Naive thymus-derived CD8-positive, alpha-beta T cell (primary cell): Measurements from ENCODE around the gene CYBA. TPM values are rescaled to one million over a fixed set of nuclear protein-coding genes. Genes with fewer than 3 reads are reported as not detected.

ENCODE experiments used
- ATAC-seq, 2 donors: fragments of 150-1000 bp; cut with Tn5 transposase in 1 of 2; sonication (Bioruptor Pico), chemical (Tn5 transposase) in 1 of 2; 1 replicate in 1 of 2; 2 replicates in 1 of 2; pipeline ENCODE4 v1.10.0; 2021; ENCODE audit warnings: mild to moderate bottlenecking in 2 of 2, moderate library complexity in 2 of 2
- POLR2A ChIA-PET: fragments of 350-600 bp; sonication (Branson Sonifier 250); formaldehyde crosslinking; loops from one replicate; lab custom pipeline; 2021; ENCODE audit warnings: antibody characterized with exemption; lab: Charles Lee
- DNase-seq, 10 donors: peaks; one replicate each; pipeline versions ENCODE4 v3.0.0 to v3.0.0-alpha.2; 2020 to 2022
- H3K27ac Mint-ChIP-seq, 10 donors: one replicate each; pipeline ENCODE4 v1.8.0; 2020 to 2022; ENCODE audit warnings: mild to moderate bottlenecking in 10 of 10, mixed read lengths in 10 of 10, moderate library complexity in 4 of 10, inconsistent platforms in 1 of 10
- H3K27me3 Mint-ChIP-seq, 5 donors: one replicate each; pipeline ENCODE4 v1.8.0; 2021 to 2022; ENCODE audit warnings: mixed read lengths in 5 of 5
- H3K36me3 Mint-ChIP-seq, 3 donors: one replicate each; pipeline ENCODE4 v1.8.0; 2020 to 2022; ENCODE audit warnings: mixed read lengths in 3 of 3, mild to moderate bottlenecking in 2 of 3, inconsistent platforms in 1 of 3
- H3K4me1 Mint-ChIP-seq, 4 donors: one replicate each; pipeline ENCODE4 v1.8.0; 2021 to 2022; ENCODE audit warnings: mixed read lengths in 4 of 4
- H3K4me3 Mint-ChIP-seq, 10 donors: one replicate each; pipeline ENCODE4 v1.8.0; 2020 to 2022; ENCODE audit warnings: mild to moderate bottlenecking in 10 of 10, mixed read lengths in 10 of 10, moderate library complexity in 6 of 10, inconsistent platforms in 1 of 10
- H3K9me3 Mint-ChIP-seq, 9 donors: one replicate each; pipeline ENCODE4 v1.8.0; 2020 to 2022; ENCODE audit warnings: mixed read lengths in 9 of 9, mild to moderate bottlenecking in 3 of 9, inconsistent platforms in 1 of 9, moderate library complexity in 1 of 9
- polyA plus RNA-seq, 3 donors: library from polyadenylated mRNA; unstranded; fragments of 300-500 nt; fragmentation: Illumina TruSeq; gene quantifications; one replicate each; pipeline ENCODE4 v1.2.3, GENCODE V29; 2021
- total RNA-seq, 8 experiments: library from RNA in 2 of 8; stranded (reverse) in 2 of 8; gene quantifications; one replicate each; pipeline ENCODE4 v1.2.3 and lab custom pipeline; 2021 to 2026

Gene CYBA
- total and polyA plus RNA-seq, 5 experiments from 2014 or later, result 231 to 787 (median 625) TPM

DNA sequence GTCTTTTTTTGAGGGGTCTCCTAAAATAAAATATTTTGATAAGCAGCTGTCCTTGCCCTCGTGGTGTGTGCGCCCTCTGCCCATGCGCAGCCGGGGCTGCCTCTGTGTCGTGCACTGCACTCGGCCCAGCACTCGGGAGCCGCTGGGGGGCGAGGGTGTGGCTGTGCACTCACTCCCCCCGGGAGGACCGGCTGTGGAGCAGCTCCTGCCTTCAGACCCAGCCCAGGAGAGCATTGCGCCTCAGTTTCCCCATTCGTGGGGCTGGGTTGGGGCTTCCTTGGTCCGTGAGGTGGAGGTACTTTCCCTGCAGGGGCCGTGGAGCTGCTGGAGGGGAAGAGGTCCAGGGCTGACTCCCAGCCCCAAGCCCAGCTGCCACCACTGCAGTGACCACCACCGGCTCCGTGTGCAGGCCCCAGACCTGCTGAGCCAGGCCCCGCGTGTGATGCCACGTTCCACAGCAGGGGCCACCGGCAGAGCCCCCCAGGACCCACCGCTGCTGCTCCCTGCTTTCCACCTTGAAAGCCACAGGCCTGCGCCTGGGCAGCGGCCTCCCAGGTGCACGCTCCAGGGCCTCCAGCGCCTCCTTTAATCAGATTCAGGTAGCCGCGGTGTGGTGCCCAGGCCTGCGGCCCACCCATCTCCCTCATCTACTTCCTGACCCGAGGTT is 18.8 kb downstream of the CYBA start:
- POLR2A ChIA-PET, result interaction anchor here (0.7 kb wide), 2 partner anchors 59 to 73 kb away, joined by 3 to 4 read pairs; no protein-coding TSS in a partner anchor
- ATAC-seq (no peak), DNase-seq (no peak)
- H3K4me3 Mint-ChIP-seq, result peak overlapping the region in 2 of 10 donors; percentile 2 to 37
- no peaks in the 10 kb centered on the region for H3K9me3 Mint-ChIP-seq
- peaks cover 0 to 38% (median 2%) of the 10 kb centered on the region in 3 donors for H3K36me3 Mint-ChIP-seq
- peaks cover 0 to 2% (median 0%) of the 10 kb centered on the region in 5 donors for H3K27me3 Mint-ChIP-seq
- peak overlapping the region in 3 of 10 donors; percentile 45 to 58 (median 50) for H3K27ac Mint-ChIP-seq
- peaks cover 4 to 25% (median 18%) of the 10 kb centered on the region in 4 donors for H3K4me1 Mint-ChIP-seq

DNA sequence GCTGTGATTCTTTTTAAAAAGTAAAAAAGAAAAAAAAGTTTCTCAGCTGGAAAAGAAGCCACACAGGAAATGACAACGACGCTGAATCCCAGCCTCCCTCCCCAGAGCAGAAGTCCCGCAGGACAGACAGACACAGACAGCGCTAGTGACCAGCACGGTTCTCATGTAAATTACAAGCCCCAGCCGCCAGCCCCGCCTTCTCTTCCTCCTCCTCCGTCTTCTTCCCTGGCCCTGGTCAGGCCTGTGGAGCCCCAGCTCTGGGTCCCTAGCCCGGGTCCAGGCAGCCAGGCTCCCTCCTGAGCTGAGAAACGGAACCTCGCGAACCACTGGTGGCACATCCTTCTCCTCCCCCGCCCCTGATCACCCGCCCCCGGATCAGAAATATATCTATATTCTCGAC is 19.5 kb downstream of the CYBA start:
- POLR2A ChIA-PET, result interaction anchor here (1.0 kb wide), 1 partner anchor 11 kb away, joined by 3 read pairs; no protein-coding TSS in a partner anchor
- H3K4me1 Mint-ChIP-seq, result peaks cover 3 to 22% (median 16%) of the 10 kb centered on the region in 4 donors
- peaks cover 0 to under 1% (median 0%) of the 10 kb centered on the region in 5 donors for H3K27me3 Mint-ChIP-seq
- H3K36me3 Mint-ChIP-seq, result peaks cover 0 to 45% (median 2%) of the 10 kb centered on the region in 3 donors
- H3K27ac Mint-ChIP-seq, result peak overlapping the region in 2 of 10 donors; percentile 62 to 68
- DNase-seq (no peak), ATAC-seq (no peak)
- H3K9me3 Mint-ChIP-seq, result no peaks in the 10 kb centered on the region
- H3K4me3 Mint-ChIP-seq, result peak overlapping the region in 1 of 10 donors; percentile 37

DNA sequence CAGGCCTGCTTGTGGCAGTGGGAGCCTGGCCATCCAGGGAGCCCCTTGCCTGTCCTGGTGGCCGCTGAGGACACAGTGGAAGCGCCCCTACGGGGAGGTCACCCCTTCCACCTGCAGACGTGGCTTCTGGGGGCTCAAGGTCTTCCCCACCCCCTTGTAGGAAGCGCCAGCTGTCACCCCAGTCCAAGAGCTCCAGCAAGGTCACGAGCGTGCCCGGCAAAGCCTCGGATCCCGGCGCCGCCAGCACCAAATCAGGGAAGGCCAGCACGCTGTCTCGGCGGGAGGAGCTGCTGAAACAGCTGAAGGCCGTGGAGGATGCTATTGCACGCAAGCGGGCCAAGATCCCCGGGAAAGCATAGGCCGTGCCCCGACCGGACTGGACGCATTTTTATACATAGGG is 19.9 kb downstream of the CYBA start:
- ATAC-seq, result no peak
- POLR2A ChIA-PET, result interaction anchor here (1.0 kb wide), 1 partner anchor 11 kb away, joined by 3 read pairs; no protein-coding TSS in a partner anchor
- Mint-ChIP-seq H3K4me3 (no peak overlapping the region), H3K36me3 (peaks cover 0 to 49% (median 2%) of the 10 kb centered on the region in 3 donors), H3K27ac (no peak overlapping the region), H3K9me3 (no peaks in the 10 kb centered on the region), H3K4me1 (peaks cover 3 to 18% (median 11%) of the 10 kb centered on the region in 4 donors), H3K27me3 (no peaks in the 10 kb centered on the region)
- DNase-seq, result no peak

DNA sequence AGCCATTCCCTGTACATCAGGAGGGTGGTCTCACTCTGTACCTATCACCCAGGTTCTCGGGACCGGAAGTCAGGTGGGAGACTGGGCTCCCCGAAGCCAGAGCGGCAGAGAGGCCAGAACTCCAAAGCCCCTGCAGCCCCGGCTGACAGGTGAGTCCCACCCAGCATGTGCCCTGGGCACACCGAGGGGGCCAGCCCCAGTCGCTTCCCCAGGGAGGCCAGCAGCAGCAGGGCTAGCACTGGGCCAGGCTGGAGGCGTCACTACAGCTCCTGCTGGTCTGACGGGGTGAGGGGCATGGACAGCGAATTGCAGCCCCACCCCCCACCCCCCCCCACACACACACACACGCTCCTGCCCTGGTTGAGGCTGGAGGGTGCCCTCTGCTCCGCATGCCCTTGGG is 20.4 kb downstream of the CYBA start:
- peaks cover 0 to 53% (median 2%) of the 10 kb centered on the region in 3 donors for H3K36me3 Mint-ChIP-seq
- peaks cover 1 to 17% (median 7%) of the 10 kb centered on the region in 4 donors for H3K4me1 Mint-ChIP-seq
- POLR2A ChIA-PET, result interaction anchor here (1.0 kb wide), 1 partner anchor 12 kb away, joined by 3 read pairs; no protein-coding TSS in a partner anchor
- no peaks in the 10 kb centered on the region for H3K27me3 Mint-ChIP-seq
- no peak for ATAC-seq
- DNase-seq, result no peak
- H3K27ac Mint-ChIP-seq, result peak overlapping the region in 1 of 10 donors; percentile 69
- no peak overlapping the region for H3K4me3 Mint-ChIP-seq
- H3K9me3 Mint-ChIP-seq, result no peaks in the 10 kb centered on the region

DNA sequence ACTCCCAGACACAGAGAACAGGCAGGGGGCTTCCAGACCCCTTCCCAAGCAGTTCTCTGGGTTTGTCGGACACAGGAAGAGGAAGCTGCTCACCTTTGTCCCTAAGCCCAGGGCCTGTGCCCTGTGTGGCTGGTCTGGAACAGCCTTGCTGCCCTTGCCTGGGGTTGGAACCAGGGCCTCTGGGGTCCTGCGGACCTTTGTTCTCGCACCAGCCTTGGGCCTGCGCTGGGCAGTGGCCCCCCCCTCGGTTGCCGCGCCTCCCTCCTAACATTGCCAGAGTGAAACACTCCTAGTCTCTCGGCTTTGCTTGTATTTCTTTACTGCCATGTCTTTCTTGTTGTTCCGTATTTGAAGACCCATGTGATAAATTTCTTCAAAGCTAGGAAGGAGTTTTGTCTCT is 21.0 kb downstream of the CYBA start:
- H3K27me3 Mint-ChIP-seq, result no peaks in the 10 kb centered on the region
- DNase-seq (no peak), ATAC-seq (no peak)
- H3K27ac Mint-ChIP-seq, result peak overlapping the region in 1 of 10 donors; percentile 69
- H3K9me3 Mint-ChIP-seq, result no peaks in the 10 kb centered on the region
- H3K36me3 Mint-ChIP-seq, result peaks cover 0 to 58% (median 2%) of the 10 kb centered on the region in 3 donors
- POLR2A ChIA-PET, result no interaction called here
- H3K4me1 Mint-ChIP-seq, result peaks cover 0 to 14% (median 4%) of the 10 kb centered on the region in 4 donors
- H3K4me3 Mint-ChIP-seq, result no peak overlapping the region

DNA sequence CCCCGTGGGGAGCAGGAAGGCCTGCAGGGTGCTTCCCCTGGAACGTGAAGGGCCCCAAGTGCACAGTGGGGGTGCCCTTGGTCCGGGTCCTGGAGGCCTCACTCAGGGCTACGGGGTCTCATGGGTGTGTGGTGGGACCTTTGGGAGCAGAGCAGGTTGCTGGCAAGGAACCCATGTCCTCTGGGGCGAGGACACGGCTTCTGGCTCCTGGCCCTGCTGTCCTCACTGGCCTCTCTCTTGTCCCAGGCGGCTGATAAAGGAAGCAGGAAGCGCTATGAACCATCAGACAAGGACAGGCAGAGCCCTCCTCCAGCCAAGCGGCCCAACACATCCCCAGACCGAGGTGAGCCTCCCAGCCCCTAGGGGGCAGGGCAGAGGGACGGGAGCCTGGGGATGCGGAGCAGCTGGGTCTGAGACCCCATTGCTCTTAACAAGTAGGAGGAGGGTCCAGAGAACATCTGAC is 22.3 kb downstream of the CYBA start:
- peak in 1 of 2 donors; percentile 37 for ATAC-seq
- Mint-ChIP-seq H3K27ac (peak overlapping the region in 3 of 10 donors; percentile 20 to 51 (median 21)), H3K9me3 (no peaks in the 10 kb centered on the region), H3K27me3 (no peaks in the 10 kb centered on the region), H3K4me1 (peaks cover 0 to 8% (median 3%) of the 10 kb centered on the region in 4 donors), H3K4me3 (no peak overlapping the region), H3K36me3 (peaks cover 0 to 69% (median 2%) of the 10 kb centered on the region in 3 donors)
- POLR2A ChIA-PET, result no interaction called here
- DNase-seq, result no peak

DNA sequence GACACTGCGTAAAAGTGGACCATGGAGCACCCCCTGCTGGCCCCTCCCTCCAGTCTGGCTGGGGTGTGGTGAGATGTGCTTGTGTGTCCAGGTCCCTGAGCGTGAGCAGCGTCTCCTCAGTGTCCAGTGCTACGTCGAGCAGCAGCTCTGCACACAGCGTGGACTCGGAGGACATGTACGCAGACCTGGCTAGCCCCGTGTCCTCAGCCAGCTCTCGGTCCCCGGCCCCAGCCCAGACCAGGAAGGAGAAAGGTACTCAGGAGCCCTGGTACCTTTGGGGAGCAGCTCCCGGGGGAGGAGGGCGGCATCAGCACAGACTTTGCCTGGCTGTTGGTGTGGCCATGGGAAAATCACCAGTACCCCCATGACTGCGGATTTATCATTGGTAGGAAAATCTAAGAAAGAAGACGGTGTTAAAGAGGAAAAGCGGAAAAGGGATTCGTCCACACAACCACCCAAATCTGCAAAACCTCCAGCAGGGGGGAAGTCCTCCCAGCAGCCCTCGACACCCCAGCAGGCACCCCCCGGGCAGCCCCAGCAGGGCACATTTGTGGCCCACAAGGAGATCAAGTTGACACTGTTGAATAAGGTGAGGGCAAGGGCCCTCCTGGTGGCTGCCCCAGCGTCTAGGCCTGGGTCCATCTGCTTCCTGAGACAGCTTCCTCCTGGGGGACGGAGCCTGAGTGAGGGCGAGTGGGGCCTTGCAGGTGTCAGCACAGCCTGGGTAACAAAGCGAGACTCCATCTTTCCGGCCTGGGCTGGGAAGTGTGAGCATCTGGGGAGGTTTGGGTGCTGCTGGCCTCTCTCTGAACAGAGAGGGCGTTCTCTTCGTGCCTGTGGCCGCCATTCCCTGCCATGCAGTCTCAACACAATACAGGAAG is 23.1 kb downstream of the CYBA start:
- Mint-ChIP-seq H3K27ac (peak overlapping the region in 4 of 10 donors; percentile 10 to 52 (median 36)), H3K4me1 (peaks cover 0 to 3% (median 2%) of the 10 kb centered on the region in 4 donors), H3K9me3 (no peaks in the 10 kb centered on the region), H3K4me3 (no peak overlapping the region), H3K27me3 (no peaks in the 10 kb centered on the region), H3K36me3 (peaks cover 0 to 75% (median 4%) of the 10 kb centered on the region in 3 donors)
- POLR2A ChIA-PET, result interaction anchor here (0.5 kb wide), 1 partner anchor 167 kb away, joined by 4 read pairs; no protein-coding TSS in a partner anchor
- no peak for DNase-seq
- no peak for ATAC-seq

DNA sequence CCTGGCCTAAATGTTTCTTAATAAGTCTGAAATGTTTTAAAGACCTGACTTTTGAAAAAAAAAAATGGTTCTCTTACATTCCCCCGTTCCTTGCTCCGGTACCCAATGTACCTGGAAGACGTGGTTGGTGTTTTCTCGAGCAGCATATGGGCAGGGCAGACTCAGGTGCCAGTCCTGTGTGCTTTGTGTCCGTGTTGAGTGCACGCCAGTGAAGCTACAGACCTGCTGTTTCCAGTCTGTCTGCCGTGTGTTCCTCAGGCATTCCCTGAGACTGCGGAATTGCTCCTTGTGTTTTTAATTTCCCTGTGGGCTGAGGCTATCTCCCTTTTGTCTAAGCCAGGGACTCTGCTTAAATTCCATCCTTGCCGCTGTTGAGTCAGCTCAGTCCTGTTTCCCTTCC is 24.2 kb downstream of the CYBA start:
- peak overlapping the region in 3 of 10 donors; percentile 25 to 34 (median 31) for H3K27ac Mint-ChIP-seq
- ATAC-seq (no peak), DNase-seq (no peak)
- no peaks in the 10 kb centered on the region for H3K27me3 Mint-ChIP-seq
- no peaks in the 10 kb centered on the region for H3K9me3 Mint-ChIP-seq
- POLR2A ChIA-PET, result interaction anchor here (0.7 kb wide), 1 partner anchor 17 kb away, joined by 3 read pairs; no protein-coding TSS in a partner anchor
- H3K4me3 Mint-ChIP-seq, result no peak overlapping the region
- H3K4me1 Mint-ChIP-seq, result peaks cover 0 to 2% (median 0%) of the 10 kb centered on the region in 4 donors
- H3K36me3 Mint-ChIP-seq, result peaks cover 0 to 78% (median 4%) of the 10 kb centered on the region in 3 donors

DNA sequence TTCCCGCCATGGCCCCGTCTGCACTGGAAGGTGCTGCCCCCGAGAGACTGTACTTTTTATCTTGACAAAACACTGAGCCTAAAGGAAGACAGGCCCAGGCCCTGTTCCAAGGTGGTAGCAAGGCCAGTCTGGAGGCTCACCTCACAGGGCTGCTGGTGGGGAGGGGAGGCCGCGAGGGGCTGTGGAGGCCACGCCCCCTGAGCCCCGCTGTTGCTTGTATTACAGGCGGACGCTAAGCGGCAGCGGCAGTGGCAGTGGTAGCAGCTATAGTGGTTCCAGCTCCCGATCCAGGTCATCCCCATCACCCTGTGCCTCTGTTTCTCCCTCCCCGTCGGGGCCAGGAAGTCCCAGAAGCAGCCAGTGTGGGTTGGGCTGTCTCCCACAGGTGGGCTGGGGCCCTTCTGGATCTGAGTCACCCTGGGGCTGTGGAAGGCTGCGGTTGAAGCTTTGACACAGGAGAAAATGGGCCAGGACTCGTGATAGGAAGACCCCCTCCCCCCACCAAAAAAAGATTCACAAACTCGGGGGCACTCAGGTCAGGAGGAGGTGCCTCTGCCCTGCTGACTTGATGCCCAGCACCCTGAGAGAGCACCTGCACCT is 25.8 kb downstream of the CYBA start:
- peaks cover 2 to 11% (median 6%) of the 10 kb centered on the region in 4 donors for H3K4me1 Mint-ChIP-seq
- peaks cover 0 to 75% (median 4%) of the 10 kb centered on the region in 3 donors for H3K36me3 Mint-ChIP-seq
- POLR2A ChIA-PET, result no interaction called here
- H3K9me3 Mint-ChIP-seq, result no peaks in the 10 kb centered on the region
- no peak for ATAC-seq
- H3K27me3 Mint-ChIP-seq, result no peaks in the 10 kb centered on the region
- no peak overlapping the region for H3K4me3 Mint-ChIP-seq
- no peak for DNase-seq
- H3K27ac Mint-ChIP-seq, result no peak overlapping the region

DNA sequence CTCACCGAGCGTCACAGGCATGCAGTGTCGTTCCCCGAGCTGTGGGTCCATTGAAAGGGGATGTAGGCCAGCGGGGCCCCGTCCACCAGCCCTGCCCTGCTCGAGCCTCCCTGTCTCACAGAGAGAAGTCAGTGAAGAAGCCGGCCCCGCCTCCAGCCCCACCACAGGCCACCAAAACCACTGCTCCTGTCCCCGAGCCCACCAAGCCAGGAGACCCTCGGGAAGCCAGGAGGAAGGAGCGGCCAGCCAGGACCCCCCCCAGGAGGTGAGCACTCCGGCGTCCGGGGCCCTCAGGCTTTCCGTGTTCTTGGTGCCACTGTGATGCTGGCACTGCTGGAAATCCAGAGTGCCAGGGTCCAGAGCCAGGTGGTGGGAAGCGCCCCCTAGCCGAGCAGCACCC is 26.4 kb downstream of the CYBA start:
- H3K36me3 Mint-ChIP-seq, result peaks cover 0 to 77% (median 4%) of the 10 kb centered on the region in 3 donors
- POLR2A ChIA-PET, result no interaction called here
- no peak for DNase-seq

DNA sequence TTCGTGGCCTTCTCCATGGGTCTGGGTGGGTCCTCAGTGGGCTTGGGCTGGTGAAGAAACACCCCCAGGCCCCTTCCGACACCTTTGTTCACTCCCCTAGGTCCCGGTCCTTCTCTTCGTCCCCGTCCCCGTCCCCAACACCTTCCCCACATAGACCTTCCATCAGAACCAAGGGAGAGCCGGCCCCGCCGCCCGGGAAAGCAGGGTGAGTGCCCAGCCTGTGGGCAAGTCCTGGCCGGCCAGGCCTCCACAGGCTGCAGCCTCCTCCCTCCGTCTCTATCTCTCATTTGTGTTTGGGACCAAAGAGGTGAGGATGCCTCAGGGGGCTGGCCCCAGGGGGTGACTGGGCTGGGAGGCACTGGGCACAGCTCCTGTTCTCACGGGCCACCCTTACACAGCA is 27.0 kb downstream of the CYBA start:
- ATAC-seq (no peak), DNase-seq (no peak)
- POLR2A ChIA-PET, result no interaction called here
- no peak overlapping the region for H3K4me3 Mint-ChIP-seq
- no peaks in the 10 kb centered on the region for H3K9me3 Mint-ChIP-seq
- H3K27ac Mint-ChIP-seq, result peak overlapping the region in 5 of 10 donors; percentile 40 to 80 (median 57)
- H3K36me3 Mint-ChIP-seq, result peaks cover 0 to 75% (median 5%) of the 10 kb centered on the region in 3 donors
- H3K27me3 Mint-ChIP-seq, result peaks cover 0 to 1% (median 0%) of the 10 kb centered on the region in 5 donors
- H3K4me1 Mint-ChIP-seq, result peaks cover 6 to 23% (median 19%) of the 10 kb centered on the region in 4 donors

More for the DNA sequence above, 26.4 kb downstream of the CYBA start:
- Mint-ChIP-seq H3K4me3 (no peak overlapping the region), H3K9me3 (no peaks in the 10 kb centered on the region), H3K27me3 (peaks cover 0 to 1% (median 0%) of the 10 kb centered on the region in 5 donors), H3K27ac (peak overlapping the region in 1 of 10 donors; percentile 67), H3K4me1 (peaks cover 6 to 17% (median 12%) of the 10 kb centered on the region in 4 donors)
- ATAC-seq, result no peak

DNA sequence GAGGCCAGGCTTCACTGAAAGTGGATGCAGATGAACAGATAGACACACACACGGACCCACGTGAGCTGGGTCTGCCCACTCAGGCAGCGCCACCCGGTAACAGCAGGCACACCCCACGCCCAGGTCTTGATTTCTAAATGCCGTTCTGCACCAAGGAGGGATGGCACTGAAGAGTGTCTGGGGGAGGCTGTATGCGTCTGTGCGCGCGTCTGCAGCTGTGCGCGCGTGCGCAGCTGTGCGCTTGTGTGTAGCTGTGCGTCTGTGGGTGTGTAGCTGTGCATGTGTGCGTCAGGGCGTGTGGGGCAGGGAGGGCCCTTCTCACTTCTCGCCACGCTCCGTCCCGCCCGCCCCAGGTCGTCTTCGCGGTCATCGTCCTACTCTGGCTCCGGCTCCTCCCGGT is 28.0 kb downstream of the CYBA start:
- Mint-ChIP-seq H3K27me3 (peaks cover 0 to 1% (median 0%) of the 10 kb centered on the region in 5 donors), H3K4me3 (no peak overlapping the region), H3K4me1 (peaks cover 7 to 30% (median 26%) of the 10 kb centered on the region in 4 donors), H3K27ac (peak overlapping the region in 4 of 10 donors; percentile 22 to 83 (median 70)), H3K36me3 (peaks cover 0 to 74% (median 5%) of the 10 kb centered on the region in 3 donors), H3K9me3 (no peaks in the 10 kb centered on the region)
- no peak for ATAC-seq
- DNase-seq, result no peak
- POLR2A ChIA-PET, result no interaction called here
